Left lung (tissue), 10 donors: Measurements from ENCODE around the gene RPS6KA2. TPM values are rescaled to one million over a fixed set of nuclear protein-coding genes. Genes with fewer than 3 reads are reported as not detected.

Experiments
- ATAC-seq: fragments of 200-7000 bp; cut with Tn5 transposase; one replicate; pipeline ENCODE4 v1.9.1; 2020; ENCODE audit warnings: moderate library complexity
- DNase-seq, 4 donors: peaks; one replicate each; pipeline ENCODE4 v3.0.0-alpha.2; 2013 to 2020
- H3K27ac ChIP-seq, 2 donors: fragments of 200-600 bp; sonication (generic) in 1 of 2; one replicate each; pipeline versions ENCODE4 v1.5.0 to v1.8.0; 2020 to 2021
- H3K27me3 ChIP-seq, 2 donors: fragments of 200-600 bp; sonication (generic) in 1 of 2; one replicate each; pipeline versions ENCODE4 v1.5.0 to v1.8.0; 2020 to 2021
- H3K36me3 ChIP-seq, 2 donors: fragments of 200-600 bp; sonication (generic) in 1 of 2; one replicate each; pipeline versions ENCODE4 v1.5.0 to v1.8.0; 2020 to 2021
- H3K4me1 ChIP-seq, 2 donors: fragments of 200-600 bp; one replicate each; pipeline ENCODE4 v1.8.0; 2021
- H3K4me3 ChIP-seq, 2 donors: fragments of 200-600 bp; sonication (generic) in 1 of 2; one replicate each; pipeline versions ENCODE4 v1.5.0 to v1.8.0; 2020 to 2021; ENCODE audit warnings: mild to moderate bottlenecking in 1 of 2
- H3K9me3 ChIP-seq, 2 donors: fragments of 200-600 bp; sonication (generic) in 1 of 2; one replicate each; pipeline versions ENCODE4 v1.5.0 to v1.8.0; 2020 to 2021
- CTCF ChIP-seq, 2 donors: fragments of 200-600 bp; sonication (generic) in 1 of 2; IDR thresholded peaks; one replicate each; pipeline versions ENCODE4 v1.5.0 to v1.8.0; 2021; ENCODE audit warnings: antibody characterized with exemption in 2 of 2
- intact Hi-C, 2 donors: fragments of 100-400 bp; cut with DNase I; formaldehyde crosslinking; loops; one replicate each; pipeline versions ENCODE4 v1.11.2 to v1.14.2; 2022
- polyA plus RNA-seq, 6 donors: library from polyadenylated mRNA; unstranded; fragments of 120-200 nt; gene quantifications; one replicate each; pipeline ENCODE4 v1.2.1, GENCODE V29; 2013; ENCODE audit not compliant: insufficient read length in 6 of 6
- total RNA-seq, 2 donors: library from RNA; stranded (reverse); fragmentation: NEBNext Ultra II Directional; extraction: Animal tissue kit (Norgen Biotek cat#: 25700); gene quantifications; one replicate each; pipeline ENCODE4 v1.2.1, GENCODE V29; 2021
- donor health status: DM: no; HTN: yes; CAD: no.
- donor health status: DM: no; HTN: no; CAD: no.

Gene RPS6KA2
- total and polyA plus RNA-seq, 8 donors: 42.0 to 160 (median 48.0) TPM

GRCh38 chr6:166422201-166422940, 204.7 kb downstream of the RPS6KA2 start:
- TF ChIP-seq CTCF (IDR thresholded peaks at IDR 0.05): no peak
- no peaks in the 10 kb centered on the region for H3K4me1 ChIP-seq
- DNase-seq (no peak), ATAC-seq (no peak)
- H3K27ac ChIP-seq: no peak overlapping the region
- H3K27me3 ChIP-seq: no peaks in the 10 kb centered on the region
- H3K36me3 ChIP-seq: peaks cover 0 to 78% of the 10 kb centered on the region in 2 donors
- H3K9me3 ChIP-seq: no peaks in the 10 kb centered on the region
- no peak overlapping the region for H3K4me3 ChIP-seq
- intact Hi-C loops: no loop called here

- Histone ChIP-seq H3K27me3 (no peaks in the 10 kb centered on the region), H3K4me3 (no peak overlapping the region), H3K36me3 (peaks cover 0 to 93% of the 10 kb centered on the region in 2 donors), H3K27ac (peak overlapping the region in 1 of 2 donors; percentile 13), H3K4me1 (no peaks in the 10 kb centered on the region), H3K9me3 (no peaks in the 10 kb centered on the region)
- peak; percentile 85 for ATAC-seq
- DNase-seq: peak in 1 of 4 donors; percentile 18
- intact Hi-C loops: no loop called here
- no peak for TF ChIP-seq CTCF (IDR thresholded peaks at IDR 0.05)
Observed at GRCh38 chr6:166420351-166420750, 206.7 kb downstream of the RPS6KA2 start.

GRCh38 chr6:166419717-166420116, 207.3 kb downstream of the RPS6KA2 start:
- Histone ChIP-seq H3K4me3 (no peak overlapping the region), H3K27ac (peak overlapping the region in 1 of 2 donors; percentile 13), H3K27me3 (no peaks in the 10 kb centered on the region), H3K4me1 (no peaks in the 10 kb centered on the region), H3K36me3 (peaks cover 0 to 93% of the 10 kb centered on the region in 2 donors), H3K9me3 (no peaks in the 10 kb centered on the region)
- ATAC-seq (no peak), DNase-seq (no peak)
- intact Hi-C loops: no loop called here
- no peak for TF ChIP-seq CTCF (IDR thresholded peaks at IDR 0.05)

- intact Hi-C loops: no loop called here
- Histone ChIP-seq H3K27ac (no peak overlapping the region), H3K4me1 (no peaks in the 10 kb centered on the region), H3K27me3 (no peaks in the 10 kb centered on the region), H3K36me3 (peaks cover 0 to 93% of the 10 kb centered on the region in 2 donors), H3K4me3 (no peak overlapping the region), H3K9me3 (no peaks in the 10 kb centered on the region)
- ATAC-seq: no peak
- no peak for DNase-seq
- no peak for TF ChIP-seq CTCF (IDR thresholded peaks at IDR 0.05)
Observed at GRCh38 chr6:166419286-166419685, 207.8 kb downstream of the RPS6KA2 start.

GRCh38 chr6:166418691-166419143, 208.3 kb downstream of the RPS6KA2 start:
- Histone ChIP-seq H3K27ac (no peak overlapping the region), H3K4me1 (no peaks in the 10 kb centered on the region), H3K27me3 (no peaks in the 10 kb centered on the region), H3K4me3 (no peak overlapping the region), H3K9me3 (no peaks in the 10 kb centered on the region), H3K36me3 (peaks cover 0 to 93% of the 10 kb centered on the region in 2 donors)
- ATAC-seq: no peak
- intact Hi-C loops: no loop called here
- TF ChIP-seq CTCF (IDR thresholded peaks at IDR 0.05): no peak
- no peak for DNase-seq
